ENCODE measurements around the gene HCRTR1.

HCRTR1 gene

DNA sequence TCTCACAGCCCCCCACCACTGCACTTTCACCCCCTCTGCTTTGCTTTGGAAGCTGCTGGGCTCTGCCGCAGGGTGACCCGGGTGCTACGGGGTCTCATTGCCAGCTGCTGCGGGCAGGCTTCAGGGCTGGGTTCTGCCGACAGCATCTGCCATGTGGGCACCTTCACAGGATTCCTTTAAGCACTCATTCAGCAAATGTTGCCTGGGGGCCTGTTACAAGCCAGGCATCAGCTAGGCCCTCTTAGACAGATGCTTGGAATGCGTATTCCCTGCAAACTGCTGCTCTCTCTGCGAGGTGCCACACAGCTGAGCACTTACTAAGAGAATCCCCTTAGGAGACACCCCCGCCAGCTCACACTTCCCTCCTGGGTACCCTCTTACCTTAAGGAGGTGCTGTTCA, 57.1 kb downstream of the HCRTR1 start:
- no peak for DNase-seq (ENCODE audit: low read depth)
- TF ChIP-seq, protein P1, sequence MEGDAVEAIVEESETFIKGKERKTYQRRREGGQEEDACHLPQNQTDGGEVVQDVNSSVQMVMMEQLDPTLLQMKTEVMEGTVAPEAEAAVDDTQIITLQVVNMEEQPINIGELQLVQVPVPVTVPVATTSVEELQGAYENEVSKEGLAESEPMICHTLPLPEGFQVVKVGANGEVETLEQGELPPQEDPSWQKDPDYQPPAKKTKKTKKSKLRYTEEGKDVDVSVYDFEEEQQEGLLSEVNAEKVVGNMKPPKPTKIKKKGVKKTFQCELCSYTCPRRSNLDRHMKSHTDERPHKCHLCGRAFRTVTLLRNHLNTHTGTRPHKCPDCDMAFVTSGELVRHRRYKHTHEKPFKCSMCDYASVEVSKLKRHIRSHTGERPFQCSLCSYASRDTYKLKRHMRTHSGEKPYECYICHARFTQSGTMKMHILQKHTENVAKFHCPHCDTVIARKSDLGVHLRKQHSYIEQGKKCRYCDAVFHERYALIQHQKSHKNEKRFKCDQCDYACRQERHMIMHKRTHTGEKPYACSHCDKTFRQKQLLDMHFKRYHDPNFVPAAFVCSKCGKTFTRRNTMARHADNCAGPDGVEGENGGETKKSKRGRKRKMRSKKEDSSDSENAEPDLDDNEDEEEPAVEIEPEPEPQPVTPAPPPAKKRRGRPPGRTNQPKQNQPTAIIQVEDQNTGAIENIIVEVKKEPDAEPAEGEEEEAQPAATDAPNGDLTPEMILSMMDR (conservative IDR thresholded peaks at IDR 0.05; ENCODE audit: low read depth, low read length), result no peak
- no peak overlapping the region for H3K4me3 ChIP-seq (ENCODE audit: low read depth, low read length)

DNA sequence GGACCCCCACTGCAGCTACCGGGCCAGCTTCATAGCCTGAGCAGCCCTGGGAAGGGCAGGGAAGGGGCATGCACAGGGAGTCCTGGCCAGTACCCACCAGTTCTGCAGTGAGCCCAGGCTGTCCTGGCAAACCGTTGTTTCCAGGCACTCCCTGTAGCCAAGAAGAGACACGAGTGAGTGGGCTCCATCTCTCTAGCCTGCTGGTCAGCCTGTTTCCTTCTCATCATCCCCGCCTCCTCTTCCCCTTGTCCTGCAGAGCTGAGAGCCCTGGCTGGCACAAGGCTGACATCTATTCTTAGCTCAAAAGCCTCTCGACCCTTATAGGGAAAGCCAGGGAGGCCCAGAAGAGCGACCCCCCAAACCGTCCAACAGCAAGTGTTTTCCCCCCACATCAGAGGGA, 57.7 kb downstream of the HCRTR1 start:
- H3K4me3 ChIP-seq (ENCODE audit: low read depth, low read length), result no peak overlapping the region
- TF ChIP-seq, protein P1 (conservative IDR thresholded peaks at IDR 0.05; ENCODE audit: low read depth, low read length), result no peak
- DNase-seq (ENCODE audit: low read depth), result no peak

DNA sequence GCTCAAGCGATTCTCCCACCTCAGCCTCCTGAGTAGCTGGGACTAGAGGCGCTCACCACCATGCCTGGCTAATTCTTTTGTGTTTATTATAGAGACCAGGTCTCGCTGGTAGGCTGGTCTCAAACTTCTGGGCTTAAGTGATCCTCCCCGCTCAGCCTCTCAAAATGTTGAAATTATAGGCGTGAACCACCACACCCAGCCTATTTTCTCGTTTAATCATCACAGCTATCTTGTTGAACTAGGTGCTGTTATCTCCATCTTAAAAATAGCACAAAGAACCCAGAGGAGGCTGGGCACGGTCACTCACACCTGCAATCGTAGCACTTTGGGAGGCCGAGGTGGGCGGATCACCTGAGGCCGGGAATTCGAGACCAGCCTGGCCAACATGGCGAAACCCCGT, 58.3 kb downstream of the HCRTR1 start:
- DNase-seq (ENCODE audit: low read depth), result no peak
- no peak overlapping the region for H3K4me3 ChIP-seq (ENCODE audit: low read depth, low read length)
- TF ChIP-seq, protein P1 (conservative IDR thresholded peaks at IDR 0.05; ENCODE audit: low read depth, low read length), result no peak

All from choroid plexus epithelial cell (primary cell).